ENCODE measurements around the gene ZNF383.
"Not testable (repeated sequence)": the region's sequence is repeated elsewhere in the genome, so short reads cannot be mapped to it uniquely, and the experiment has no call there.

ZNF383 gene

DNA sequence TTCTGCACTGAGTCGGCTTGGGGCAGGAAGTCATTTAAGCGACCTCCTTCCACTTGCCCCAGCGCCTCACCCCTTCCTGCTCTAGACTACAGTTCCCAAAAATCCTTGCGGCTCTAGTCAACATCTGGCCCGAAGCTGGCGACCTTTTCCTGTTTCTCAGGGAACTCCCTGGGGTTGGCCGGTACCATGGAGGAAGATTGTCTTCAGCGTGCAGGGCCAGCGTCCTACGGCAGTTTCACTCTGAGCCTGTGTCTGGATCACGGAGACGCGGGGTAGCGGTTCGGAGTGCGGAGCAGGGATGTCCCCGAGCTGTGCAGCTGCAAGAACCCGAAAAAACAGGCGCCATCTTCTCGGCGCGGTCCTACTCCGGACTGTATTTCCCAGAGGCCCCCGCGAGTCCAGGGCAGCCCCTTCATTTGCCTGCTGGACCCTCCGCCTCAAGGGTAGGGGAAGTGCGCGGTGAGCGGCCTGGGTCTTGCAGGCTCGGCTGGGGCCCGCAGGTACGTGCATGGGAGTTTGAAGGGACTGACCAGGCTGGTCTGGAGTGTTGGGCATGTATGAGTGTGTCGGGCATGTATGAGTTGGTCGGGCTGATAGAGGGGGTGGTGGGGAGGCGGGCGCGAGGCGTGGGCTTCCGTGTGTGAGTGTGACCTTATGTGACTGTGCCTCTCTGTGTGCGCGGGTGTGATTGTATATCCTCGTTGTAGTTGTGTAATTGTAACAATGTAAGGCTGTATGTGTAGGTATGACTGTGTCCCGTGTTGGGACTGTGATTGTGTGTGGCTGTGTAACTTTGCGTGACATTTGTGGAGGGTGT is at the start of gene ZNF383:
TSS of gene ZNF383 (plus strand) at position 440 of the 817 bp plus-strand sequence. CDS start 12,240 bp downstream, outside the sequence.
- ATAC-seq (peak; percentile 94), DNase-seq (peak; percentile 87)

- peak; percentile 99 for ATAC-seq
- DNase-seq = peak; percentile 83
Measured at GRCh38 chr19:37172368-37173366, 45.3 kb upstream of the ZNF383 start, which contains the start of gene ZNF585A. TSS of gene ZNF585A (minus strand) at chr19:37172695. CDS start at chr19:37169910, 2,785 bp downstream.

DNA sequence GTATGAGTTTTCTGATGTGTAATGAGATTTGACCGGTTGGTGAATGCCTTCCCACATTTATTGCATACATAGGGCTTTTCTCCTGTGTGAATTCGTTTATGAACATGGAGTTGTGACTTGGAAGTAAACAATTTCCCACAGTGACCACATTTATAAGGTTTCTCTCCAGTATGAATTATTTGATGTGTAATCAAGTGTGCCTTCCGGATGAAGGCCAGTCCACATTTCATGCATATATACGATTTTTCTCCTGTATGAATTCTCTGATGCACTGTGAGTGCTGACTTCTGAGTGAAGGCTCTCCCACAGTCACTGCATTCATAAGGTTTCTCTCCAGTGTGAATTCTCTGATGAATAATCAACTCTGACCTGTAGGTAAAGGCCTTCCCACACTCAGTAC is 31.9 kb upstream of the ZNF383 start:
- not testable (repeated sequence) for DNase-seq, ATAC-seq

GRCh38 chr19:37195248-37195647 is 22.8 kb upstream of the ZNF383 start:
- not testable (repeated sequence) for ATAC-seq

GRCh38 chr19:37197115-37197514 is 20.9 kb upstream of the ZNF383 start:
- not testable (repeated sequence) for ATAC-seq, DNase-seq

More at GRCh38 chr19:37195248-37195647, 22.8 kb upstream of the ZNF383 start:
- DNase-seq = not testable (repeated sequence)

DNA sequence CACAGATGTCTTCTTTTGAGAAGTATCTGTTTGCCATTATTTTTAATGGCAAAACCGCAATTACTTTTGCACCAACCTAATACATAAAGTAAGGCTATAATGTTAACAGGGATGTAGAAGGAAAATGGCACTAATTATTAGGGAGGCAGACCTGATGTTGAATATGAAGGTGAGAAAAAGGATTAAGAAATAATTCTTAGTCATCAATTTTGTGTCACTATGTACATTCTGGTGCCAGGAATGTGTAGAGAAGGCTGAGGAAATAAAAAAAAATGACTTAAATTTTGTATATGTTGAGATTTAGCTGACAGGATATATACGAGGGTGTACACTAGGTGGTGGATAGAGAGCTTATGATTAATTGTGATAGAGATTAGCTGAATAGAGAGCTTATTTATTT is 20.2 kb upstream of the ZNF383 start:
- no peak for ATAC-seq
- DNase-seq = no peak

- ATAC-seq = no peak
- DNase-seq = no peak
Measured at GRCh38 chr19:37217480-37217774, 587 bp upstream of the ZNF383 start.

DNA sequence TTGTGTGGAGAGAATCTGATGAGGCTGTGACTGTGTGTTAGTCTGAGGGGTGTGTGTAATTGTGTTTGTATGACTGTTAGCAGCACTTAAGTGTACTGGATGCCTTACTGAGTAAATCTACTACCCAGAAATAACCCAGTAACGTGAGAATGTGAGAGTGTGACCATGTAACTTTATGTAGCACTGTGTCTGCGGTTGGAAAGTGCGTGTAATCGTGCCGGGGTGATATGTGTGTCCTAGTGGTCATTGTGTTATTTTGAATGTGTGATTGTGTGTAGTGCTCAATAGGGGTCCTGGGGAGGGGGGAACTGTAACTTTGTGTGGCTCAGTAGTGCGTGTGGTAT is 550 bp downstream of the ZNF383 start:
- ATAC-seq (peak; percentile 4), DNase-seq (no peak)

- no peak for ATAC-seq
- DNase-seq = no peak
Measured at GRCh38 chr19:37220383-37220782, 2.4 kb downstream of the ZNF383 start.

DNA sequence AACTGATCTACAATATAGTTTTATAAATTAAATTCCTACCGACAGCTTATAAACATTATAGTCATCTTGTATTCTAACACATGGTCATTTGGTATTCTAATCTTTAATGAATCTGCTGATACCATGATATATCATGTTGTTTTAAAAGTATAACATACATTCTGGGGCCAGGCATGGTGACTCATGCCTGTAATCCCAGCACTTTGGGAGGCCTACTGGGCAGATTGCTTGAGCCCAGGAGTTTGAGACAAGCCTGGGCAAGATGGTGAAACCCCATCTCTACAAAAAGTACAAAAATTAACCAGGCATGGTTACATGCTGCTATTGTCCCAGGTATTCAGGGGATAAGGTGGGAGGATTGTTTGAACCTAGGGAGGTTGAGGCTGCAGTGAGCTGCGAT is 3.1 kb downstream of the ZNF383 start:
- DNase-seq (no peak), ATAC-seq (no peak)

GRCh38 chr19:37226248-37226647 is 8.2 kb downstream of the ZNF383 start:
- no peak for ATAC-seq
- DNase-seq = no peak

GRCh38 chr19:37227996-37228395 is 10.0 kb downstream of the ZNF383 start:
- peak; percentile 49 for DNase-seq
- no peak for ATAC-seq

GRCh38 chr19:37243206-37243632 is 25.2 kb downstream of the ZNF383 start:
- ATAC-seq (no peak), DNase-seq (no peak)

- DNase-seq = peak; percentile 60
- ATAC-seq = peak; percentile 71
Measured at GRCh38 chr19:37251308-37252229, 33.6 kb downstream of the ZNF383 start.

GRCh38 chr19:37263028-37263427 is 45.0 kb downstream of the ZNF383 start:
- not testable (repeated sequence) for DNase-seq, ATAC-seq

DNA sequence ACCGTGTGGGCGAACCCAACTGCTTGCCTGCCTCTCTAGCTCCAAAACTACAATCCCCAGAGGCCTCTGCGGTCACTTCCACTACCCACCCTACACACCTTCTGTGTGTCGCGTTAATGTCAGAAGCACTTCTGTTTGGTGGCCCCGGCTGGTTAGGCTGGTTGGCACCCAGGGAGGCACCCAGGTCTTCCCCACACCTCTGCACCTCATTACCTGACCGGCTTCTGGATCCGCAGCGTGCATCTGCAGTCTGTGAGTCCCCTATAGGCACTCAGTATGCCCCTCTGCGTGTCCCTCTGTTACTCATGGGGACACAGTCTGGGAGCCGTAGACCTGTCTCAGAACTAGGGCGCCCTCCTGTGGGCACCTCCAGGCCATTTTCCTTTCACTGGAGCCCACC is 49.0 kb downstream of the ZNF383 start:
- not testable (repeated sequence) for ATAC-seq, DNase-seq

GRCh38 chr19:37267755-37268154 is 49.7 kb downstream of the ZNF383 start:
- DNase-seq, ATAC-seq: not testable (repeated sequence)

DNA sequence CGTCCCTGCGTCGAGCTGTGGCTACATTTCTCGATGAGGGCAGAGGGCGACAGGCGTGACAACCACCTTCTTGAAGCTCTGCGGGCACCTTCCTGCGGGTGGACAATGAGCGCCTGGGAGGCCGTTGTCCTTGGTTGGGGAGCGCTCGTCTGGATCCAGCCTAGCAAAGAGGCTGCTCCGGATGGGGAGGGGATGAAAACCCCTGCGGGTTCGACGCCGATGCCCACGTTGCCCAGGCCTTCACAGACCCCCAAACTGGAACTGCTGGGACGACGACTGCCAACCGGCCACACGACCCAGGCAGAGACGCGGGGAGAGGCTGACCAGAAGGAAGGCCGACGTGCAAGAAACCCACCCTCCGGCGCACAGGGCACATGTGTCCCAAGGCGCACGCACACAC is 62.6 kb downstream of the ZNF383 start:
- not testable (repeated sequence) for ATAC-seq, DNase-seq

DNA sequence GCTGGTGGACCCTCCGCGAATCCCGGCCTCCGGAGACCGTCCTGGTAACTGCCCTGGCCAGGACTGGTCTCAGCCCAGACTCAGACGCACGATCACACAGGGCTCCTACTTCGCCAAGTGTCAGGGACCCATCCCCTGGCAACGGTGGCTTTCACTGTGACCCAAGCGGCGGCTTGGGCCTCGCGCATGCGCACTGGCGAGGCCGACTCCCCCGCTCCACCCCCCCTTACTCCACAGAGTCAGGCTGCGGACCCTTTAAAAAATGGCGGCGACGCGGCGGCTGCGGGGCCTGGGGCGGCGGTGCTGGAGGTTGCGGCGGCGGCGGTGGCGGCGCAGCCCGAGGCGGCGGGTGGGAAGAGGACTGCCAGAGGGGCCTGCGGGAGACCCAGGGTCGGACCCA is 66.0 kb downstream of the ZNF383 start:
- ATAC-seq, DNase-seq: not testable (repeated sequence)

DNA sequence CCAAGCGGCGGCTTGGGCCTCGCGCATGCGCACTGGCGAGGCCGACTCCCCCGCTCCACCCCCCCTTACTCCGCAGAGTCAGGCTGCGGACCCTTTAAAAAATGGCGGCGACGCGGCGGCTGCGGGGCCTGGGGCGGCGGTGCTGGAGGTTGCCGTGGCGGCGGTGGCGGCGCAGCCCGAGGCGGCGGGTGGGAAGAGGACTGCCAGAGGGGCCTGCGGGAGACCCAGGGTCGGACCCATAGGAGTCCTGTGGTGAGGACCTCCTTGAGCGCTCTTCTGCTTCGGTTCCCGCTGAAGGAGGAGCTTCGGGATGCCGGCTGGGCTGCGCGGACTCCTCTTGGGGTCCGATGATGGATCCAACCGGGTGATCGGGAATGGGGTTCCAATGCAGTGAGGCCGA is 71.2 kb downstream of the ZNF383 start:
- DNase-seq, ATAC-seq: not testable (repeated sequence)

All from stimulated activated naive CD8-positive, alpha-beta T cell treated with anti-CD3 and anti-CD28 coated beads, Interleukin-15, Interleukin-2, amounts not matched to agents 100 U/mL and 50 U/mL, for 24 hours (primary cell).